DOHH2 (cell line): Measurements from ENCODE around the gene ABCD3.

Experiments
- CTCF ChIP-seq: fragments of 200-600 bp; sonication (generic); IDR thresholded peaks from one replicate; pipeline ENCODE4 v1.5.1; 2014; ENCODE audit warnings: antibody characterized with exemption, mild to moderate bottlenecking, low read depth, low read length; ENCODE audit not compliant: poor library complexity, severe bottlenecking
- EZH2phosphoT487 ChIP-seq: fragments of 200-600 bp; sonication (generic); IDR thresholded peaks from 2 replicates; pipeline ENCODE4 v1.6.1; 2017; ENCODE audit warnings: borderline replicate concordance, mild to moderate bottlenecking, antibody characterized with exemption, low read length, moderate library complexity, mixed read lengths

- TF ChIP-seq CTCF (no peak), EZH2phosphoT487 (no peak)
Observed at GRCh38 chr1:94544706-94545490, 126.7 kb downstream of the ABCD3 start.
